SHP77 treated with DMSO at 0.1 percent for 48 hours (cell line): ENCODE data around the gene KISS1.
"Not testable (repeated sequence)": the region's sequence is repeated elsewhere in the genome, so short reads cannot be mapped to it uniquely, and the experiment has no call there.

Experiments used
- DNase-seq: peaks from one replicate; lab custom pipeline; 2025; lab: John Stamatoyannopoulos, UW

The KISS1 gene

DNA sequence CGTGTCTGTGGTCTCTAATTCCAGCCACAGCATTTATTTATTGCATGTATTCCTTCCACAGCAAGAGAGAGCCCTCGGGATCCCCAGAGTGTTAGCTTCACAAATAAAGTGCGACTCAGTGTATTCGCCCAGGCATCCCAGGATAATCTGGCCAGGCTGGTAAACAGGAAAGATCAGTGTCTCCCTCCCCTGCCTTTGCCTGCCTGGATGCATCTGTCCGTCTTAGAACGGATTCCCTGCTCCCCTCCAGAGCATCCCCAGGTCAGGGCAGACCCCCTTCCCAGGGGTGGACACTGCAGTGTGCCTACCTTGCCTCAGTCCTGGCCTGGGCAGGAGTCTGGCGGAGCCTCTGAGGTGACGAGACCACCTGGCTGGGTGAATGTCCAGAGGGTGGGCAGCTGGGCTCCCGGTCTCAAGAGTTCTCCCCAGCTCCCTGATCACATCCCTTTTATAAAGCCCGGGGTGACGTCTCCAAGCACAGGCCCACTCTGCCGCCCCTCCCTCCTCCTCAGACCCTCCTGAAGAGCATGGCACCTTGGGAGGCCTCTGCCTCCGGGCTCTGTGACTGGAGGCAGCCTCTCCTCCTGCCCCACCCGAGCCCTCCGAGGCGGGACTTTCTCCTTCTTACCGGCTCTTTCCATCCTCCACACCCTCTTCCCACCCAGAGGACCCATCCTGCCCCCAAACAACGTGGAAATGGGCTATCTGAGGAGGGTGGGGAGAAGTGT is at the start of gene KISS1:
KISS1 (minus strand) TSS at position 424 of the 728 bp plus-strand sequence. CDS start 3,615 bp downstream, outside the sequence.
- no peak for DNase-seq

- DNase-seq = no peak
Measured at GRCh38 chr1:204242920-204243319, 46.6 kb upstream of the KISS1 start.

GRCh38 chr1:204241914-204242313 is 45.6 kb upstream of the KISS1 start:
- no peak for DNase-seq

DNA sequence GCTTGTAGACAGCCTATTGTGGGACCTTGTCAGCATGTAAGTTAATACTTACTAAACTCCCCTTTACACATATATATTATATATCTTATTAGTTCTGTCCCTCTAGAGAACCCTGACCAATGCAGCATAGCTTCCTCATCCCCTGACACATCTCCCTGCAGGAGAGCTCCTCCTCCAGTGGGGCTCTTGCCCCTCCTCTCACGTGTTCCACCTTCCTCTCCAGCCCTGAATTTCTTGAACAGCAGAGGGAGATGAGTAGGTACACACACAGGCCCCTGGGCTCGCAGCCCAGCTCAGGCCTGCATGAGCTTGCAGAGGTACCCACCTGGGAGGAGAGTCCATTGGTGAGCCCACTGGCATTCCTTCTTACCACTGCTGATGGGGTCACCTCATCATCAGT is 44.8 kb upstream of the KISS1 start:
- DNase-seq = no peak

- no peak for DNase-seq
Measured at GRCh38 chr1:204240233-204240632, 43.9 kb upstream of the KISS1 start.

GRCh38 chr1:204239401-204239800 is 43.1 kb upstream of the KISS1 start:
- DNase-seq = not testable (repeated sequence)

- DNase-seq = not testable (repeated sequence)
Measured at GRCh38 chr1:204238520-204238919, 42.2 kb upstream of the KISS1 start.

DNA sequence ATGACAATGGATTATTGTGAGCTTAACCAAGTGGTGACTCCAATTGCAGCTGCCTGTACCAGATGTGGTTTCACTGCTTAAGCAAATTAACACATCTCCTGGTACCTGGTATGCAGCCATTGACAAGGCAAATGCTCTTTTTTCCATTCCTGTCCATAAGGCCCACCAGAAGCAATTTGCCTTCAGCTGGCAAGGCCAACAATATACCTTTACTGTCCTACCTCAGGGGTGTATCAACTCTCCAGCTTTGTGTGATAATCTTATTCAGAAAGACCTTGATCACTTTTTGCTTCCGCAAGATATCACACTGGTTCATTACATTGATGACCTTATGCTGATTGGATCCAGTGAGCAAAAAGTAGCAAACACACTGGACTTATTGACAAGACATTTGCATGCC is 41.2 kb upstream of the KISS1 start:
- DNase-seq = not testable (repeated sequence)

DNA sequence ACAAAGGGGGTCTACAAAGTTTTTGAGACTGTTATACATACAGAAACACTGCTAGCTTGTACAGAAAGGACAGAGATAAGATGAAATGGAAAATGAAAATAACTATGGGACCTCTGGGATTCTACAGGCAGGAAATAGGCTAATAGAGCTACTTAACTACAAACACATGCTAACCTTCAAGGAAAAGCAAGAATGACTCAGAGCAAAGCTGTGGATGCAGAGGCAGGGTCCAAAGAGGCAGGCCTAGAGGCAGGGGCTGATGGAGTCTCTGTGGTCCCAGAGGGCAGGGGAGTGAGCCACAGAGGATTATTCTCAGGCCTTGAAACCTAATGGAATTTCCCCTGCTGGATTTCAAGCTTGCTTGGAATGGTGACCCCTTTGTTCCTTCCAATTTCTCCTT is 36.2 kb upstream of the KISS1 start:
- no peak for DNase-seq

- DNase-seq = no peak
Measured at GRCh38 chr1:204230211-204230610, 33.9 kb upstream of the KISS1 start.

DNA sequence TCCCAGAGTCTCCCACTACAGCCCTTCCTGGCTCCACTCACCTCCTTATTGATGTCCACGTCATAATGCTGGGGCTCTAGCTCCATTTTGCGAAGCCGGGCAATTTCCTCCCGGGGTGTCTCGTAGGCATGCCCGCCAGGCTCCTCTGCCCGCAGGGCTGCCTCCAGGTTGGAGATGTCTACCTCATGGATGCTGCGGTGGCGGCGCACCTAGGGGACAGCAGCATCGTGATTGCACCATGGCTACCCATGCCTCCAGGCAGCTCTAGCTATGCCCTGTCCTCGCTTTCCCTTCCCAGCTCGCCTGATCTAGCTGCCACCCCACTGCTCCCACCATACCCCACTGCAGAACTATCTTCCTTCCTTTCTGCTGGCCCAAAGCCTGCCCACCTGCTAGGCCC is 32.6 kb upstream of the KISS1 start:
- DNase-seq = no peak

DNA sequence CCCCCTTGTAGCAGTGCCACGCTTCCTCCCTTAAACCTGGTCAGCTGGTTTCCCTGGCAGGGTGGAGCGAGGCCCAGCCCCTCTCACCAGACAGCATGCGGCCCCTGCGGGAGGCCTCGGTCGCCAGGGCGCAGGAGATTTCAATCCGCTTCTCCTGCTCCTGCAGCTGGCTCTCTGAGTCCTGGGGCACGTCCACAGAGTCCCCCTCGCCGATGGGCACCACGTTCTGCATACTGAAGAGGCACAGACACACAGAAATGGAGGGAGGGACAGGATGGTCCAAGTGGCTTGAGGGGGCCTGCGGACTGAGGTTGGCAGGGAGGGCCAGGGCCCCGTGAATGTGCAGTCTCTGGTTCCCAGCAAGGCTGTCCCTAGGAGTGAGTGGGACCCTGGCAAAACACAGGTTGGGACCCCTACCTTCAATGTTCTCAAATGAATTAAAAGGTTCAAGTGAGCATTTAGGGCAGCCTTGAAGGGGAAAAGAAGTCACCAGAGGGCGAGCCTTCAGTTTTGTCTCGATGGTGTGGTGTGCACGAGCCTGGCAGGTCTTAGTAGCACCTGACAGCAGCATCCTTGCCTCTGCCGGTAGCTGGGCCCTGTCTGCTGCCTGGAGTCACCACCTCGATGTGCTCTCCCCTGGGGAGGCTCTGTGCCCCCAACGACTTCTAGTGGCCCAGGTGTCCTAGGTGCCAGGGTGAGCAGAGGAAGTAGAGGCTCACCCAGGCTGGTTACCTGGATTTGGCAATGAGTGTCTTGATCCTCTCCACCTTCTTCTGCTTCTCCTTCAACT is 31.9 kb upstream of the KISS1 start:
- DNase-seq = no peak

- DNase-seq = no peak
Measured at GRCh38 chr1:204227351-204227750, 31.1 kb upstream of the KISS1 start.

GRCh38 chr1:204225841-204226735 is 29.8 kb upstream of the KISS1 start:
- DNase-seq = no peak

GRCh38 chr1:204224655-204225054 is 28.4 kb upstream of the KISS1 start:
- DNase-seq = no peak

DNA sequence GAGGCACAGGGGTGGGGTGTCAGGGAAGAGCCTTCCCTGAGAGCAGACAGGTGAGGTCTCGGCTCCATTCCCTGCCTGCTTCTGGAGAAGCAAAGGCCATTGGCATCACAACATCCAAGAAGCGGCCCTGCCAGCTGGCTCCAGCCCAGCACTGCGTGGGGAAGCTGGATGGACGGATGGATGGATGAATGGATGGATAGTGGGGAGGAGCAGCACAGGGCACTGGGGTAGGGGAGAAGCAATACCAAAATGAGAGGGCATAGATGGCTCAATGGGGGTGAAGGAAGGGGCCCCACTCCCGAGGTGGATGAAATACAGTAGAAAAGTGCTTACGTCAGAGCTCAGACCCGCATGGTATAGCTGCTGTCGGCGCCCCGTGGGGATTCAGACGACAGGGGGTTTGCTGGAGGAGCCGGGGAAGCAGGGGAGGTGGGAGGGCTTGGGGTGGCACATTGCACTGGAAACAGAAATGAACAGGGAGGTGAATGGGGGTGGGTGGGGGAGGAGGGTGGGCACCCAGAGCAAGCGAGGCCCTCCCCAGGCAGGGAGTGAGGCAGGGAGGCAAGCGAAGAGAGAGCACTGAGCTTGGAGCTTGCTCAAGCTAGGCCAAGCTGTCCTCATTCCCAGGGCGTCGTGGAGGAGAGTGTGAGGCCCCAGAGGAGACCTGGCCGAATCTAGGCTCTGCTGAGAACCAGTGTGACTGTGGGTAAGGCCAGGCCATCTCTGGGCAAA is 27.0 kb upstream of the KISS1 start:
- DNase-seq = no peak

DNA sequence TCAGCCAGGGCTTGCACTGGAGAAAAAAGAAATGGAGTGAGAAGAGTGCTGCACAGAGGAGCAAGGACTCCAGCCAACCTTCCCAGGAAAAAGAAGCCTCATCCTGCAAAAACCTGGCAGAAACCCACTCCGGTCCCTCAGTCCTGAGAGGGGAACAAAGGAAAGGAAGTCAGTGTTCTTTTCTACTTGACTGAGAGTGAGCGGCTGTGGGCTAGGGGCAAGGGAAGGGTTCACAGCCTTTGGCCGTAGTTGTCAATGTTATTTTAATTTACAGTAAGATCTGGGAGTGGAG is 26.4 kb upstream of the KISS1 start:
- no peak for DNase-seq

- DNase-seq = no peak
Measured at GRCh38 chr1:204222006-204222763, 25.9 kb upstream of the KISS1 start.

- DNase-seq = no peak
Measured at GRCh38 chr1:204221271-204221670, 25.0 kb upstream of the KISS1 start.

DNA sequence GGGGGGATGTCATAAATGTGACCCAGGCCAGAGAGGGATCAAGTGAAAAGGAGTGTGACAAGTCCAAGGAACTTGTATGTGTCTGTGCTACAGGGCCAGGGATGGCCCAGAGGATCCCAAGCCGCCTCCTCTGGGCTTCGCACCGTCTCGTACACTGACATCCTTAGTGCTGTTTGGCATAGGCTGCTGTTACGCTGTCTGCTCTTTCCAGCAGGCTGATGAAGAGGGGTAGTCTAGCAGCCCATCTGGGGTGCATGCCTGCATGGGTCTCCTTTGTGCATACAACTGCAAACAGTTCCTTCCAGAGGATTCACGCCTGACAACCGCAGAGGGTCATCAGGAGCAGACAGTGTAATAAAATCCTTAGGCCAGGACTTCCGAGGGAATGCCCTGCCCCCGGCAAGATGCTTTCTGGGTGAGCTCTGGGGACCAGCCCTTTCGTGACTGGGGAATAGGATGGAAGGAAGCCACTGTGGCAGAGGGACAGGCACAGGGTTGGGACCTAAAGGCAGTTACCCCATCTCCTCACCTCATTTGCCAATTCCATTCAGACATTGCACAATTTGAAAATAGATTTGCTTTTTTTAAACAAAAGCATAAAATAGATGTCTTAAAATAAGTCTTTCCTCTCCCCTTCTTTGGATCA is 23.8 kb upstream of the KISS1 start:
- no peak for DNase-seq

GRCh38 chr1:204218552-204218951 is 22.3 kb upstream of the KISS1 start:
- DNase-seq = no peak
